A549 (cell line): ENCODE data around the gene LPCAT4. TPM values are rescaled to one million over a fixed set of nuclear protein-coding genes. Genes with fewer than 3 reads are reported as not detected.
A peak's percentile ranks its signal among the peaks of the same experiment; 100 is the strongest.

Experiments
- ATAC-seq, 2 experiments: fragments of 200-7000 bp in 1 of 2; fragments of >200 bp in 1 of 2; cut with Nextera tagmentation in 1 of 2; cut with Tn5 transposase in 1 of 2; 3 replicates each; pipeline versions ENCODE4 v1.8.0 to v1.9.1; 2018 to 2020; ENCODE audit warnings: mild to moderate bottlenecking in 1 of 2, moderate library complexity in 1 of 2
- CTCF ChIA-PET: fragments of 300-600 bp; sonication (Branson Sonifier 250); formaldehyde crosslinking; extraction: SDS; loops from one replicate; lab custom pipeline; 2021; ENCODE audit warnings: antibody characterized with exemption, inconsistent platforms; lab: Yijun Ruan, JAX
- POLR2A ChIA-PET: fragments of 350-600 bp; formaldehyde crosslinking; extraction: SDS; loops from one replicate; lab custom pipeline; 2021; ENCODE audit warnings: antibody characterized with exemption, inconsistent platforms; lab: Yijun Ruan, JAX
- DNase-seq, 2 experiments: peaks; one replicate each; pipeline versions ENCODE4 v3.0.0 to v3.0.0-alpha.2; 2011 to 2016; ENCODE audit warnings: low read depth in 1 of 2, low spot score in 1 of 2
- FAIRE-seq: peaks from 2 replicates; lab custom pipeline; 2011; peaks lifted over from hg19 to GRCh38; lab: Jason Lieb, UNC
- H3K27ac ChIP-seq, 2 experiments: fragments of >200 bp; sonication (Bioruptor Twin); formaldehyde crosslinking; 3 replicates each; pipeline ENCODE4 v1.5.1; 2016 to 2017
- H3K4me1 ChIP-seq: fragments of >200 bp; sonication (Bioruptor Twin); formaldehyde crosslinking; 3 replicates; pipeline ENCODE4 v1.6.1; 2016
- H3K4me2 ChIP-seq: fragments of >200 bp; sonication (Bioruptor Twin); formaldehyde crosslinking; 3 replicates; pipeline ENCODE4 v1.6.1; 2016
- H3K4me3 ChIP-seq: fragments of >200 bp; sonication (Bioruptor Twin); formaldehyde crosslinking; 3 replicates; pipeline ENCODE4 v1.5.1; 2016
- H3K9me3 ChIP-seq: fragments of >200 bp; sonication (Bioruptor Twin); formaldehyde crosslinking; 3 replicates; pipeline ENCODE4 v1.6.1; 2016
- BCL3 ChIP-seq: fragments of >200 bp; sonication (Bioruptor Twin); formaldehyde crosslinking; IDR thresholded peaks from 3 replicates; pipeline ENCODE4 v1.6.1; 2016
- BHLHE40 ChIP-seq: IDR thresholded peaks from 2 replicates; pipeline ENCODE4 v1.6.1; 2012; ENCODE audit warnings: low read depth, low read length, inconsistent platforms
- CHD4 ChIP-seq: fragments of 200-600 bp; sonication (generic); IDR thresholded peaks from 2 replicates; pipeline ENCODE4 v1.6.1; 2016; ENCODE audit warnings: antibody characterized with exemption, mild to moderate bottlenecking, borderline replicate concordance
- CTCF ChIP-seq: fragments of >200 bp; sonication (Bioruptor Twin); formaldehyde crosslinking; IDR thresholded peaks from 3 replicates; pipeline ENCODE4 v1.5.1; 2016
- GATA3 ChIP-seq: IDR thresholded peaks from 2 replicates; pipeline ENCODE4 v1.6.1; 2012; ENCODE audit warnings: borderline replicate concordance
- HOXB13 ChIP-seq: fragments of 250-450 bp; sonication (Bioruptor Pico); IDR thresholded peaks from 2 replicates; pipeline ENCODE4 v1.5.0; 2020; ENCODE audit warnings: low read depth, mild to moderate bottlenecking, moderate library complexity
- JUNB ChIP-seq: fragments of >200 bp; sonication (Bioruptor Twin); formaldehyde crosslinking; IDR thresholded peaks from 2 replicates; pipeline ENCODE4 v1.6.1; 2016
- MAX ChIP-seq: IDR thresholded peaks from 2 replicates; pipeline ENCODE4 v1.6.1; 2012
- MAZ ChIP-seq: fragments of 150-350 bp; IDR thresholded peaks from 2 replicates; pipeline ENCODE4 v1.6.1; 2014; ENCODE audit warnings: antibody characterized with exemption, low read depth, low read length, borderline replicate concordance
- NPAS2 ChIP-seq: fragments of 250-450 bp; sonication (Bioruptor Pico); IDR thresholded peaks from 2 replicates; pipeline ENCODE4 v1.8.0; 2022; ENCODE audit warnings: mild to moderate bottlenecking, moderate library complexity, borderline replicate concordance
- PHF8 ChIP-seq: fragments of 200-600 bp; sonication (generic); IDR thresholded peaks from 2 replicates; pipeline ENCODE4 v1.6.1; 2016; ENCODE audit warnings: low read depth, mild to moderate bottlenecking, antibody characterized with exemption, moderate library complexity, borderline replicate concordance
- POLR2AphosphoS2 ChIP-seq: conservative IDR thresholded peaks from 2 replicates; pipeline ENCODE4 v1.6.1; 2012; ENCODE audit warnings: low read length, improper control_type of control experiment, inconsistent platforms
- RAD21 ChIP-seq, 2 experiments: fragments of >200 bp in 1 of 2; sonication (Bioruptor Twin) in 1 of 2; formaldehyde crosslinking in 1 of 2; IDR thresholded peaks in 1 of 2; conservative IDR thresholded peaks in 1 of 2; 2 replicates in 1 of 2; 3 replicates in 1 of 2; pipeline ENCODE4 v1.6.1; 2012 to 2018; ENCODE audit warnings: inconsistent platforms in 1 of 2
- RARB ChIP-seq: fragments of 250-450 bp; sonication (Bioruptor Pico); IDR thresholded peaks from 2 replicates; pipeline ENCODE4 v1.8.0; 2021; ENCODE audit warnings: mild to moderate bottlenecking, moderate library complexity
- SMC3 ChIP-seq: fragments of >200 bp; sonication (Bioruptor Twin); formaldehyde crosslinking; IDR thresholded peaks from 3 replicates; pipeline ENCODE4 v1.6.1; 2018; ENCODE audit warnings: inconsistent platforms
- USF2 ChIP-seq: fragments of 450-650 bp; IDR thresholded peaks from 2 replicates; pipeline ENCODE4 v1.6.1; 2014; ENCODE audit warnings: antibody characterized with exemption
- ZFP36 ChIP-seq: fragments of 450-650 bp; IDR thresholded peaks from 2 replicates; pipeline ENCODE4 v1.6.1; 2014; ENCODE audit warnings: borderline replicate concordance; ENCODE audit not compliant: partially characterized antibody
- ZNF302 ChIP-seq: fragments of 250-450 bp; sonication (Bioruptor Pico); IDR thresholded peaks from 2 replicates; pipeline ENCODE4 v1.9.0; 2021; ENCODE audit warnings: inconsistent platforms, mild to moderate bottlenecking, moderate library complexity
- ZSCAN20 ChIP-seq: fragments of 250-450 bp; sonication (Bioruptor Pico); IDR thresholded peaks from 2 replicates; pipeline ENCODE4 v1.8.0; 2022; ENCODE audit warnings: mild to moderate bottlenecking, moderate library complexity
- WGBS: methylation state at CpG from one replicate; pipeline ENCODE4 v1.1.6; 2017; ENCODE audit errors: missing lambda C conversion rate; 5-methylcytosine and 5-hydroxymethylcytosine counted together
- polyA plus RNA-seq, 4 experiments: library from polyadenylated mRNA; depleted of rRNA in 3 of 4; stranded (reverse); fragments of >200 nt; fragmentation: RNase III in 1 of 4; extraction: RNeasy Plus Mini Kit Qiagen cat#74134 plus additional on column Dnase treatment in 1 of 4; gene quantifications; 2 replicates in 3 of 4; 3 replicates in 1 of 4; pipeline ENCODE4 v1.2.3, GENCODE V29; 2011 to 2017

The LPCAT4 gene
- polyA plus RNA-seq, 2 of the 4 experiments (the other 2 are of a cell fraction): 42.9 to 50.1 TPM

- DNase-seq: peak; percentile 56 to 82
- H3K27ac ChIP-seq: no peak overlapping the region
- H3K4me3 ChIP-seq: no peak overlapping the region
- ATAC-seq: peak; percentile 76 to 88; a peak in 5 of 6 replicates
- peaks cover 8% of the 10 kb centered on the region; the same call in 2 of the 3 replicates for H3K4me1 ChIP-seq
- WGBS: 43% methylated on average over 3 of the region's 3 CpGs
- POLR2A ChIA-PET: interaction anchor here (1.3 kb wide), 1 partner anchor 9 kb away, joined by 10 read pairs; the partner anchor contains the start of gene LPCAT4
- FAIRE-seq: no peak
- no peaks in the 10 kb centered on the region for H3K9me3 ChIP-seq
- no peak overlapping the region for H3K4me2 ChIP-seq
- CTCF ChIA-PET: interaction anchor here (0.8 to 3.4 kb wide), 12 partner anchors 9 to 237 kb away, joined by 3 to 31 read pairs (median 3); partner anchors contain the start of genes LPCAT4, NOP10 and NUTM1
- TF ChIP-seq ZSCAN20 (CRISPR knock-in tag) (no peak), RAD21 (conservative IDR thresholded peaks at IDR 0.05 in 1 of 2, IDR thresholded peaks at IDR 0.05 in 1 of 2) (0 out of 5 replicates have a peak, but pooled peaks of 1 of the 2 experiments have one; percentile 15), CTCF (peak; percentile 35; the same call in 1 of the 3 replicates)
Measured at GRCh38 chr15:34358367-34358766, 8.6 kb downstream of the LPCAT4 start.

GRCh38 chr15:34357653-34358052, 9.3 kb downstream of the LPCAT4 start:
- Histone ChIP-seq H3K27ac (no peak overlapping the region), H3K9me3 (no peaks in the 10 kb centered on the region), H3K4me2 (no peak overlapping the region), H3K4me1 (peaks cover 8% of the 10 kb centered on the region; the same call in 2 of the 3 replicates), H3K4me3 (no peak overlapping the region)
- ChIA-PET POLR2A (interaction anchor here (1.3 kb wide), 1 partner anchor 10 kb away, joined by 10 read pairs; the partner anchor contains the start of gene LPCAT4), CTCF (interaction anchor here (0.6 to 3.4 kb wide), 11 partner anchors 8 to 131 kb away, joined by 3 to 31 read pairs (median 3); partner anchors contain the start of genes LPCAT4, NOP10 and NUTM1)
- DNase-seq: no peak
- ATAC-seq: no peak
- WGBS: 89% methylated on average over 1 of the region's 1 CpG
- TF ChIP-seq GATA3: no peak
- TF ChIP-seq CTCF: no peak
- no peak for TF ChIP-seq MAX
- no peak for TF ChIP-seq JUNB
- TF ChIP-seq ZNF302: no peak
- no peak for TF ChIP-seq USF2
- TF ChIP-seq NPAS2 (CRISPR knock-in tag): no peak
- TF ChIP-seq RARB (CRISPR knock-in tag): no peak
- TF ChIP-seq MAZ: no peak
- TF ChIP-seq SMC3: no peak
- TF ChIP-seq BHLHE40: no peak
- TF ChIP-seq CHD4: no peak
- no peak for TF ChIP-seq BCL3
- TF ChIP-seq HOXB13 (CRISPR knock-in tag): no peak
- no peak for TF ChIP-seq PHF8
- no peak for TF ChIP-seq ZFP36
- no peak for TF ChIP-seq POLR2AphosphoS2
- FAIRE-seq: peak; percentile 46
